Neural progenitor cell (in vitro differentiated cells): ENCODE measurements around the gene SHLD2.

Experiments
- EZH2 ChIP-seq: fragments of 200-600 bp; sonication (generic); IDR thresholded peaks from 2 replicates; pipeline ENCODE4 v1.6.1; 2017; ENCODE audit warnings: antibody characterized with exemption, mild to moderate bottlenecking, moderate library complexity
- TF ChIP-seq, protein P1 (sequence below): fragments of 200-600 bp; sonication (generic); IDR thresholded peaks from 2 replicates; pipeline ENCODE4 v1.5.1; 2017; ENCODE audit warnings: antibody characterized with exemption, mild to moderate bottlenecking

GRCh38 chr10:87072449-87072848 is 22.6 kb upstream of the SHLD2 start:
- TF ChIP-seq, protein P1, sequence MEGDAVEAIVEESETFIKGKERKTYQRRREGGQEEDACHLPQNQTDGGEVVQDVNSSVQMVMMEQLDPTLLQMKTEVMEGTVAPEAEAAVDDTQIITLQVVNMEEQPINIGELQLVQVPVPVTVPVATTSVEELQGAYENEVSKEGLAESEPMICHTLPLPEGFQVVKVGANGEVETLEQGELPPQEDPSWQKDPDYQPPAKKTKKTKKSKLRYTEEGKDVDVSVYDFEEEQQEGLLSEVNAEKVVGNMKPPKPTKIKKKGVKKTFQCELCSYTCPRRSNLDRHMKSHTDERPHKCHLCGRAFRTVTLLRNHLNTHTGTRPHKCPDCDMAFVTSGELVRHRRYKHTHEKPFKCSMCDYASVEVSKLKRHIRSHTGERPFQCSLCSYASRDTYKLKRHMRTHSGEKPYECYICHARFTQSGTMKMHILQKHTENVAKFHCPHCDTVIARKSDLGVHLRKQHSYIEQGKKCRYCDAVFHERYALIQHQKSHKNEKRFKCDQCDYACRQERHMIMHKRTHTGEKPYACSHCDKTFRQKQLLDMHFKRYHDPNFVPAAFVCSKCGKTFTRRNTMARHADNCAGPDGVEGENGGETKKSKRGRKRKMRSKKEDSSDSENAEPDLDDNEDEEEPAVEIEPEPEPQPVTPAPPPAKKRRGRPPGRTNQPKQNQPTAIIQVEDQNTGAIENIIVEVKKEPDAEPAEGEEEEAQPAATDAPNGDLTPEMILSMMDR = no peak
- no peak for TF ChIP-seq EZH2
